Measurements from ENCODE around the gene SERTAD1.
A peak's percentile ranks its signal among the peaks of the same experiment; 100 is the strongest.

SERTAD1 gene

GRCh38 chr19:40420766-40421765, 4.7 kb downstream of the SERTAD1 start:
- peak overlapping the region; percentile 100 for H3K27ac ChIP-seq (ENCODE audit: low read length)
- H3K36me3 ChIP-seq (ENCODE audit: control insufficient read depth in 1 of 2, insufficient read depth in 2 of 2, low read length in 2 of 2) = peaks cover 9 to 13% of the 10 kb centered on the region in 2 donors
- no peaks in the 10 kb centered on the region for H3K9me3 ChIP-seq (ENCODE audit: control insufficient read depth in 1 of 2, low read length in 2 of 2)
- peak overlapping the region; percentile 68 to 70 for H3K4me3 ChIP-seq (ENCODE audit: low read depth in 1 of 2, low read length in 2 of 2)
- H3K27me3 ChIP-seq (ENCODE audit: low read depth, low read length) = no peaks in the 10 kb centered on the region
- H3K4me1 ChIP-seq (ENCODE audit: control insufficient read depth in 1 of 2, insufficient read depth in 2 of 2, low read length in 2 of 2) = peaks cover 12 to 23% of the 10 kb centered on the region in 2 donors

- Histone ChIP-seq H3K36me3 (ENCODE audit: control insufficient read depth in 1 of 2, insufficient read depth in 2 of 2, low read length in 2 of 2) (peaks cover 9 to 13% of the 10 kb centered on the region in 2 donors), H3K27me3 (ENCODE audit: low read depth, low read length) (no peaks in the 10 kb centered on the region), H3K9me3 (ENCODE audit: control insufficient read depth in 1 of 2, low read length in 2 of 2) (no peaks in the 10 kb centered on the region), H3K4me3 (ENCODE audit: low read depth in 1 of 2, low read length in 2 of 2) (peak overlapping the region; percentile 68 to 70), H3K4me1 (ENCODE audit: control insufficient read depth in 1 of 2, insufficient read depth in 2 of 2, low read length in 2 of 2) (peaks cover 12 to 23% of the 10 kb centered on the region in 2 donors), H3K27ac (ENCODE audit: low read length) (peak overlapping the region; percentile 100)
Measured at GRCh38 chr19:40420451-40420765, 5.4 kb downstream of the SERTAD1 start.

- Histone ChIP-seq H3K4me1 (ENCODE audit: control insufficient read depth in 1 of 2, insufficient read depth in 2 of 2, low read length in 2 of 2) (peaks cover 12 to 23% of the 10 kb centered on the region in 2 donors), H3K27ac (ENCODE audit: low read length) (no peak overlapping the region)
Measured at GRCh38 chr19:40419780-40420179, 6.0 kb downstream of the SERTAD1 start.

GRCh38 chr19:40419066-40419612, 6.7 kb downstream of the SERTAD1 start:
- no peaks in the 10 kb centered on the region for H3K27me3 ChIP-seq (ENCODE audit: low read depth, low read length)

More at GRCh38 chr19:40419780-40420179, 6.0 kb downstream of the SERTAD1 start:
- Histone ChIP-seq H3K9me3 (ENCODE audit: control insufficient read depth in 1 of 2, low read length in 2 of 2) (no peaks in the 10 kb centered on the region), H3K4me3 (ENCODE audit: low read depth in 1 of 2, low read length in 2 of 2) (no peak overlapping the region), H3K27me3 (ENCODE audit: low read depth, low read length) (no peaks in the 10 kb centered on the region), H3K36me3 (ENCODE audit: control insufficient read depth in 1 of 2, insufficient read depth in 2 of 2, low read length in 2 of 2) (peaks cover 9 to 13% of the 10 kb centered on the region in 2 donors)

GRCh38 chr19:40418040-40418439, 7.8 kb downstream of the SERTAD1 start:
- Histone ChIP-seq H3K27ac (ENCODE audit: low read length) (peak overlapping the region; percentile 51), H3K27me3 (ENCODE audit: low read depth, low read length) (no peaks in the 10 kb centered on the region), H3K9me3 (ENCODE audit: control insufficient read depth in 1 of 2, low read length in 2 of 2) (no peaks in the 10 kb centered on the region), H3K36me3 (ENCODE audit: control insufficient read depth in 1 of 2, insufficient read depth in 2 of 2, low read length in 2 of 2) (peaks cover 8 to 10% of the 10 kb centered on the region in 2 donors), H3K4me1 (ENCODE audit: control insufficient read depth in 1 of 2, insufficient read depth in 2 of 2, low read length in 2 of 2) (peaks cover 12 to 15% of the 10 kb centered on the region in 2 donors), H3K4me3 (ENCODE audit: low read depth in 1 of 2, low read length in 2 of 2) (no peak overlapping the region)

More at GRCh38 chr19:40419066-40419612, 6.7 kb downstream of the SERTAD1 start:
- Histone ChIP-seq H3K36me3 (ENCODE audit: control insufficient read depth in 1 of 2, insufficient read depth in 2 of 2, low read length in 2 of 2) (peaks cover 9 to 13% of the 10 kb centered on the region in 2 donors), H3K4me1 (ENCODE audit: control insufficient read depth in 1 of 2, insufficient read depth in 2 of 2, low read length in 2 of 2) (peaks cover 12 to 23% of the 10 kb centered on the region in 2 donors), H3K9me3 (ENCODE audit: control insufficient read depth in 1 of 2, low read length in 2 of 2) (no peaks in the 10 kb centered on the region), H3K4me3 (ENCODE audit: low read depth in 1 of 2, low read length in 2 of 2) (no peak overlapping the region), H3K27ac (ENCODE audit: low read length) (no peak overlapping the region)

- H3K27me3 ChIP-seq (ENCODE audit: low read depth, low read length) = no peaks in the 10 kb centered on the region
- peak overlapping the region; percentile 51 for H3K27ac ChIP-seq (ENCODE audit: low read length)
- peaks cover 4 to 5% of the 10 kb centered on the region in 2 donors for H3K36me3 ChIP-seq (ENCODE audit: control insufficient read depth in 1 of 2, insufficient read depth in 2 of 2, low read length in 2 of 2)
- no peaks in the 10 kb centered on the region for H3K9me3 ChIP-seq (ENCODE audit: control insufficient read depth in 1 of 2, low read length in 2 of 2)
- H3K4me1 ChIP-seq (ENCODE audit: control insufficient read depth in 1 of 2, insufficient read depth in 2 of 2, low read length in 2 of 2) = peaks cover 8 to 11% of the 10 kb centered on the region in 2 donors
- no peak overlapping the region for H3K4me3 ChIP-seq (ENCODE audit: low read depth in 1 of 2, low read length in 2 of 2)
Measured at GRCh38 chr19:40417643-40417981, 8.2 kb downstream of the SERTAD1 start.

GRCh38 chr19:40416918-40417642, 8.7 kb downstream of the SERTAD1 start:
- Histone ChIP-seq H3K9me3 (ENCODE audit: control insufficient read depth in 1 of 2, low read length in 2 of 2) (no peaks in the 10 kb centered on the region), H3K4me1 (ENCODE audit: control insufficient read depth in 1 of 2, insufficient read depth in 2 of 2, low read length in 2 of 2) (peaks cover 4 to 7% of the 10 kb centered on the region in 2 donors), H3K4me3 (ENCODE audit: low read depth in 1 of 2, low read length in 2 of 2) (no peak overlapping the region), H3K36me3 (ENCODE audit: control insufficient read depth in 1 of 2, insufficient read depth in 2 of 2, low read length in 2 of 2) (no peaks in the 10 kb centered on the region), H3K27me3 (ENCODE audit: low read depth, low read length) (no peaks in the 10 kb centered on the region), H3K27ac (ENCODE audit: low read length) (peak overlapping the region; percentile 51)

GRCh38 chr19:40415768-40416167, 10.0 kb downstream of the SERTAD1 start:
- Histone ChIP-seq H3K36me3 (ENCODE audit: control insufficient read depth in 1 of 2, insufficient read depth in 2 of 2, low read length in 2 of 2) (no peaks in the 10 kb centered on the region), H3K27me3 (ENCODE audit: low read depth, low read length) (no peaks in the 10 kb centered on the region), H3K4me3 (ENCODE audit: low read depth in 1 of 2, low read length in 2 of 2) (no peak overlapping the region), H3K27ac (ENCODE audit: low read length) (no peak overlapping the region), H3K4me1 (ENCODE audit: control insufficient read depth in 1 of 2, insufficient read depth in 2 of 2, low read length in 2 of 2) (peaks cover 0 to 8% of the 10 kb centered on the region in 2 donors), H3K9me3 (ENCODE audit: control insufficient read depth in 1 of 2, low read length in 2 of 2) (no peaks in the 10 kb centered on the region)

GRCh38 chr19:40414542-40415535, 11.0 kb downstream of the SERTAD1 start:
- H3K36me3 ChIP-seq (ENCODE audit: control insufficient read depth in 1 of 2, insufficient read depth in 2 of 2, low read length in 2 of 2) = no peaks in the 10 kb centered on the region
- no peaks in the 10 kb centered on the region for H3K27me3 ChIP-seq (ENCODE audit: low read depth, low read length)
- H3K9me3 ChIP-seq (ENCODE audit: control insufficient read depth in 1 of 2, low read length in 2 of 2) = no peaks in the 10 kb centered on the region
- H3K4me3 ChIP-seq (ENCODE audit: low read depth in 1 of 2, low read length in 2 of 2) = no peak overlapping the region
- peaks cover 0 to 8% of the 10 kb centered on the region in 2 donors for H3K4me1 ChIP-seq (ENCODE audit: control insufficient read depth in 1 of 2, insufficient read depth in 2 of 2, low read length in 2 of 2)
- no peak overlapping the region for H3K27ac ChIP-seq (ENCODE audit: low read length)

GRCh38 chr19:40413291-40413845, 12.4 kb downstream of the SERTAD1 start, which contains the start of gene PRX:
Gene PRX (minus strand): TSS chr19:40413378. CDS start chr19:40407932, 5,446 bp downstream.
- H3K4me3 ChIP-seq (ENCODE audit: low read depth in 1 of 2, low read length in 2 of 2) = no peak within 1 kb of the TSS
- H3K4me1 ChIP-seq (ENCODE audit: control insufficient read depth in 1 of 2, insufficient read depth in 2 of 2, low read length in 2 of 2) = peaks cover 0 to 8% of the 10 kb centered on the region in 2 donors
- no peaks in the 10 kb centered on the region for H3K27me3 ChIP-seq (ENCODE audit: low read depth, low read length)
- H3K27ac ChIP-seq (ENCODE audit: low read length) = no peak within 1 kb of the TSS
- H3K9me3 ChIP-seq (ENCODE audit: control insufficient read depth in 1 of 2, low read length in 2 of 2) = no peaks in the 10 kb centered on the region
- H3K36me3 ChIP-seq (ENCODE audit: control insufficient read depth in 1 of 2, insufficient read depth in 2 of 2, low read length in 2 of 2) = no peaks in the 10 kb centered on the region

Data from muscle layer of duodenum (tissue), 2 donors.